HG03175 (cell line): Measurements from ENCODE around the gene RFX6.
"Not testable (repeated sequence)": the region's sequence is repeated elsewhere in the genome, so short reads cannot be mapped to it uniquely, and the experiment has no call there.

Source experiments
- ATAC-seq: cut with Tn5 transposase; IDR thresholded peaks from one replicate; pipeline ENCODE4 v1.9.1; 2021; ENCODE audit warnings: mild to moderate bottlenecking, moderate library complexity; ENCODE audit not compliant: unreplicated experiment

RFX6 gene, protein sequence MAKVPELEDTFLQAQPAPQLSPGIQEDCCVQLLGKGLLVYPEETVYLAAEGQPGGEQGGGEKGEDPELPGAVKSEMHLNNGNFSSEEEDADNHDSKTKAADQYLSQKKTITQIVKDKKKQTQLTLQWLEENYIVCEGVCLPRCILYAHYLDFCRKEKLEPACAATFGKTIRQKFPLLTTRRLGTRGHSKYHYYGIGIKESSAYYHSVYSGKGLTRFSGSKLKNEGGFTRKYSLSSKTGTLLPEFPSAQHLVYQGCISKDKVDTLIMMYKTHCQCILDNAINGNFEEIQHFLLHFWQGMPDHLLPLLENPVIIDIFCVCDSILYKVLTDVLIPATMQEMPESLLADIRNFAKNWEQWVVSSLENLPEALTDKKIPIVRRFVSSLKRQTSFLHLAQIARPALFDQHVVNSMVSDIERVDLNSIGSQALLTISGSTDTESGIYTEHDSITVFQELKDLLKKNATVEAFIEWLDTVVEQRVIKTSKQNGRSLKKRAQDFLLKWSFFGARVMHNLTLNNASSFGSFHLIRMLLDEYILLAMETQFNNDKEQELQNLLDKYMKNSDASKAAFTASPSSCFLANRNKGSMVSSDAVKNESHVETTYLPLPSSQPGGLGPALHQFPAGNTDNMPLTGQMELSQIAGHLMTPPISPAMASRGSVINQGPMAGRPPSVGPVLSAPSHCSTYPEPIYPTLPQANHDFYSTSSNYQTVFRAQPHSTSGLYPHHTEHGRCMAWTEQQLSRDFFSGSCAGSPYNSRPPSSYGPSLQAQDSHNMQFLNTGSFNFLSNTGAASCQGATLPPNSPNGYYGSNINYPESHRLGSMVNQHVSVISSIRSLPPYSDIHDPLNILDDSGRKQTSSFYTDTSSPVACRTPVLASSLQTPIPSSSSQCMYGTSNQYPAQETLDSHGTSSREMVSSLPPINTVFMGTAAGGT

DNA sequence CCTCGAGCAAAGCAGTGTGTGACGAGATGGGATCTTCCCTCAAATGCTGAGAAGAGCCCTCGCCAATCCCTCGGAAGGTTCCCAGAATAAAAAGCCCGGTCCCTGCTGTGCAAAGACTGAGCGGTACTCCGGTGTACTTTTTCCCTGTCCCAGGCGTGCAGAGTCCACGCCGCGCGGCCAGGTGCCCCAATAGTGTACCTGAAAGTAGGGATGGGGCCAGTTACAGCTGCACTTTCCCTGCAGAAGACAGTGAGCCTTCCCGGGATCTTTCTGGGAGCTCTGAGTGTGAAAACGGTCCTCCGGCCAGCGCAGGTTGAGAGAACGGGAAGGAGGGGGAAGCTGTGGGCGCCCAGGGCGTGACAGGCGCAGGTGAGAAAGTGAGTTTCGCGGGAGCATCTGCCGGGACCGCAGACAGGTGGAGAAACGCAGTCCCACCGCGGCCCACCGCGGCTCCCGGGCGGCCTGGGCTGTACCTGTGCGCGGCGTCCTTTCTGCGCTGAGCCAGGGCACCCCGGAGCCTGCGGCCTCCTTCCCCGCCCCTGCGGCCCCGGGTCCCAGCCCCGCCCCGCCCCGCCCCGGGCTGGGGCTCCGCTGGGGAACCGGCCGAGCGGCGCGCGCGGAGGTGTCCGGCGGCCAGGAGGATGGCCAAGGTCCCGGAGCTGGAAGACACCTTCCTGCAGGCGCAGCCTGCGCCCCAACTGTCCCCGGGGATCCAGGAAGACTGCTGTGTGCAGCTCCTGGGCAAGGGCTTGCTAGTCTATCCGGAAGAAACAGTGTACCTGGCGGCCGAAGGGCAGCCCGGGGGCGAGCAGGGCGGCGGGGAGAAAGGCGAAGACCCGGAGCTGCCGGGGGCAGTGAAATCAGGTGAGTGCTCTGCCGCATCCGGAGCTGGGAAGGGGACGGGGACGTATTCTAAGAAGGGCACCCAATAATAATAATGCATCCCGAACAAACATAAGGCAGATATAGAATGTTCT is at the start of gene RFX6:
Gene RFX6 (plus strand): TSS at position 608 of the 977 bp plus-strand sequence. CDS start 34 bp downstream, at position 642.
- ATAC-seq, result no peak

DNA sequence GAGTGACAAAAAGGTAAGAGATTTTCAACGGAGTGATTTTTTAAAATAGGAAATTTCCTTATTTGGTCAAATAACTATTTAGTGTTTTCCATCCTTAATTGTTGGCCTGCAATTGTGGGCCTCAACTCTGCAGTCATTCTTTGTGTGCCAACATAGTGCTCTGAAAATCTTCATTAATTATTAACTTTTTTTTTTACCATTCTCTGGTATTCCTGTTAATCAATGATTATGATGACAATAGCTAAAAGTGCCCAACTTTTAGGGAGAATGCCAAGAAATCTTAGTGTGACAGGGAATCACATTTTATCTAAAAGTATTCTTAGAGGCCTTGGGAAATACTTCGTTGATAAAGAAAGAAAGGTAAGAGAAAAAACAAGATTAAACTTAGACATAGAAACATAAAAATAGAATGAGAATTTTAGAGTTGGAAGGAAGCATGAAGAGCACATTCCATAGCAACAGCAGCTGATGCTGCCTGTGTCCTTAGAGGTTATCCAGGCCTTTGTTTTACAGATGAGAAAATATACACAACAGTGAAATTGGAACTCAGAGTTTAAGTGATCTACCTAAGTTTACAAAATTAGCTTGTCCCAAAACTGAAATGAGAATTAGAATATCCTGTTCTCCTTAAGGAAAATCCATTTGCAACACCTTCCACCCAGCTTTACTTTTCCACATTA is 49.3 kb upstream of the RFX6 start:
- ATAC-seq, result no peak

DNA sequence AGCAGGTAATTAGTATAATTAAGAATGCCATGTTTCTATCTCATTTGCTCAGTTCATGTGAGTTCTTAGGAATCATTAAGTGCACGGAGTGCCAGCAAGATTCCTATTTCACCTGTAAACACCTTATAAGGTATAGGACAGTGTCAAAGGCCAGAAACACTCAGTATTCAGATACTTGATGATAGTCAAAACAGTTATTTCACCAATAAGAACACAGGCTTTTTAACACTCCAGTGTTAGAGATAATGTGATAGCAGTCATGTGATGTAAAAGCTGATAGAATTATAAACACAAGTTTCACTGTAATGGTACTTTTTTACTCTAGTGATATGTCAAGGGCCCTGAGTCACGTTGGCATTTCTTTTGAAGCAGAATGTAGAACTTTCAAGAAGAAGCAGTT is 48.1 kb upstream of the RFX6 start, which contains the start of gene GPRC6A:
Gene GPRC6A (minus strand): TSS at position 101 of the 400 bp plus-strand sequence. CDS start 70 bp downstream, at position 31.
- no peak for ATAC-seq

DNA sequence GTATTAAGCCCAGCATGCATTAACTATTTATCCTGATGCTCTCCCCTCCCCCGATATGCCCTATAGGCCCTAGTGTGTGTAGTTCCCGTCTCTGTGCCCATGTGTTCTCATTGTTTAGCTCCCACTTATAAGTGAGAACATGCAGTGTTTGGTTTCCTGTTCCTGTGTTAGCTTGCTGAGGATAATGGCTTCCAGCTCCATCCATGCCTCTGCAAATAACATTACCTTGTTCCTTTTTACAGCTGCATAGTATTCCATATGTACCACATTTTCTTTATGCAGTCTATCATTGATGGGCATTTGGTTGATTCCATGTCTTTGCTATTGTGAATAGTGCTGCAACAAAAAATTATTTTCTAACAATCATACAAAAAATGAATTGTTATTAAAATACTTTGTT is 42.5 kb upstream of the RFX6 start:
- ATAC-seq, result not testable (repeated sequence)

DNA sequence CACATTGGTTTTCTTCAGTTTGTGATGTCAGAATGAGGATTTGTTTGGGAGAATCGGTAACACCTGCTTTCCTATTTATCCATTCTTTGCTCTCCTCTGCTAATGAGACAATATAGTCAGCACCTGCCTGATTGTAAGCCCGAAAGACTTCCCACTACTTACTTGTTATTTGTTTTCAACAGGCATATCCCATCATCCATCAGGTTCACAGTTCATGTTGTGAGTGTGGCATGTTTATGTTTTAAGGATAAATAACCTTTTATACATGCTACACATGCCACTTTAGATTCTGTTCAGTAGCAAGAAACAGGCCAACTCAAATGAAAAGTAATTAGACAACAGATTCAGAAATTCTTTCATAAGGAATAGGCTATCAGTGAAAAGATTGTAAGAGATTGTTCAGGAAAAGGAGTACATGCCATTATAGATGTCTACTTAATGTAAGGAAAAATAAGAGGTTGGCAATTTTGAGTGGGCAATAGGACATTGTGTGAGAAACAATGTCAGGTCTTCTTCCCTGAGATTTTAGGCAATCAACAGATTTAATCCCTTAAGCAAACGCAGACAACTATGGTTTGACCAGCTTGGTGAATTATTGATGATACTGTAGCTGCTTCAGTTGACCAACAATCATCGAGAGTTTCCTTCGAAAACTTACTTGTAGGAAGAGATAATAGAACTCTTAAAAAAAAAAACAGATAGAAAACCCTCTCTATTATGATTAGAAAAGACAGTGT is 40.3 kb upstream of the RFX6 start:
- ATAC-seq, result no peak

DNA sequence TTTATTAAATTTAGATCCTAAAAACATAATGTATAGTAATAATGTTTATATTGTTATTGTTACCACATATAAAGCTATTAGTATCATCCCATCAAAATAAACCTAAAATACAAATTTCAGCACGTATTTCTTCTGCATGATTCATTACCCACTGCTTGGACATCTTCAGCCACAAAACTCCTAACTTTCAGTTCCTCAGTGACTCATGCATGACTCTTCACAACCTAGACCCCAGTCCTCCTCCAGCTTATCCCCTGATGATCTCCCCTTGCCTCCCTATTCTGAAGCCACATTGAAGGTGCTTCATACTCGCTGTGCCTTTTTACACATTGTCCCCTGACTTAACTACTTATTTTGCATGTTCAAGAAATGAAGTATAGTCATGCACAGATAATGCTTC is 37.0 kb upstream of the RFX6 start:
- ATAC-seq, result no peak

DNA sequence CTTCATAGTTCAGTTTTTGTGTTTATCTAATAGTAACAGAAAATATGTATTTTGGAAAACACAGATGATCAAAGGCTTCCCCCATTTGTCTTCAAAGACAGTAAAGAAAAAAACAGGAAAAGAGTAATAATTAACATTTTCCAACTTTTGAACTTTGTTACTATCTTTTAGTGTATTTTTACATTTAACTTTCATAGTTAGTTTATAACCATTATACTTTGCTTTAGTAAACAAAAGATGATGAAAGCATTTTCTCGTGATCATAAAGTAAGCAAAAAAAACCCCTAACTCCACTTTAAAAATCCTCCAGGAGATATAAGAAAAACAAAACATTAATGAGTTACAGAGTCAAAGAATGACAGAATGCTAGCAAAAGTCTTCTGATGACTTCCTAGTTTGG is 34.6 kb upstream of the RFX6 start:
- ATAC-seq, result no peak

DNA sequence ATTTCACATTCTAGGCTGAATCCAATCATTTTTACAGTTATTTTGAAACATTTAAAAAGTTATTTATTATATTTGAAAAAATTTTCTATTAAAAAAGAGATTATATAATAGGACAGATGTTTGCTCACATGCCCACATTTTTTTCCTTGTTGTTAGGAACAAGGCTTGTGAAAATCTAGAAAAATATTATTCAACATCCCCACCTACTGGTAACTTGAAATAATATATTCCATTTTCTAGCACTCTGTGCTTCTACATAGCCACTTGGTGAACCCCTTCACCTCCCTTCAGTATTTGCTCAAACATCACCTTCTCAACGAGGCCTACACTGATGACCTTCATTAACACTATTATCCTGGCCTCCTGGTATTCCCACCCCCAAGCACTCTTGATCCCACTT is 29.8 kb upstream of the RFX6 start:
- no peak for ATAC-seq

DNA sequence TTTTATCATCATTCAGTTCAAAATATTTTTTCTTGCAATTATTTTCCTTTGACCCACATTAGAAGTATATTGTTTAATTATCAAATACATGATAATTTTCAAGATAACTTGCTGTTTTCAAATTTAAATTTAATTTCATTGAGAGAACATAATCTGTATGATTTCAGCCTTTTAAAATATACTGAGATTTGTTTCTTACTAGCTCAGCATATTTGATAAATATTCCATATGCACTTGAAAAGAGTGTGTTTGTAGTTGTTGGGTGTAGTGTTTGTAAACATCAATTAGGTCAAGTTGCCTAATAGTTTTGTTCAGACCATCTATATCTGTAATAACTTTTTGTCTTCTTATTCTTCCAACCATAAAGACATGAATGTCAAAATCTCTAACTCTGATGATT is 19.0 kb upstream of the RFX6 start:
- ATAC-seq, result no peak

DNA sequence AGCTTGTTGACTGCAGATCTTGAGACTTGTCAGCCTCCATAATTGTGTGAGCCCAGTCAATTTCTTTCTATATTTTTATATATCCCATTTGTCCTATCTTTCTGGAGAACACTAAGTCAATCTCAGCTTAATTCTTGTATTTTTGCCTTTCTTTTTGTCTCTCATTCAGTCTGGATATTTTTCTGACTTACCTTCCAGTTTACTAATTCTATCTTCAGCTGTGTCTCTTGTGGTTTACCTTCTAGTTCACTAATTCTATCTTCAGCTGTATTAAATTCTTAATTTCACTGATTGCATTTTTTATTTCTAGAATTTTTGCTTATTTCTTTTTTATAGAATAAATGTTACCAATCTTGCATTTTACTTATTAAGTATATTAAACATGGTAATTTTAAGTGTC is 17.8 kb upstream of the RFX6 start:
- no peak for ATAC-seq

DNA sequence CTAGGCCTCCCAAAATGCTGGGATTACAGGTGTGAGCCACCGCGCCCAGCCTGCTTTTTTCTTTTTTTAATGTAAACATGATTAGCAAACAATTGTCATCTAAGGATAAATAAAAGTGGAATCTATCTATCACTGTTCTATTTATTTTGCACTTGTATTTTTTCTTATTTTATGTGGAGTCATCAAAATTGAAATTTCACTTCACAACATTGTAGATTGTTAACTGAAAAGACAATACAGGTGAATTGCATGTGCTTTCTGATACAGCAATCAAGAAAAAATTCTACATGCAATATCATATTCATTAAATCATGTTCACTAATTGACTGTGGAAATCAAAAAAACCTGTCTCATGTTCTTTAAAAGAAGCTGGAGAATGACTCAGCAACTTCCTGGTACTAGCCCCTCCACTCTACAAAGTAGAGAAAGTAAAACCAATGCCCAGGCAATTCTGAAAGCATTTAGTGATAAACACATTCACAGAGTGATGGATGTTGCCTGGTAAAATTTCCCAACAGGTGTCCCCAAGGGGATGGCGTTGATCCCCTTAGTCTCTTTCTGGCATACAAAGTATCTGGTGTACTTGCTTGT is 10.7 kb upstream of the RFX6 start:
- ATAC-seq, result peak; percentile 55

DNA sequence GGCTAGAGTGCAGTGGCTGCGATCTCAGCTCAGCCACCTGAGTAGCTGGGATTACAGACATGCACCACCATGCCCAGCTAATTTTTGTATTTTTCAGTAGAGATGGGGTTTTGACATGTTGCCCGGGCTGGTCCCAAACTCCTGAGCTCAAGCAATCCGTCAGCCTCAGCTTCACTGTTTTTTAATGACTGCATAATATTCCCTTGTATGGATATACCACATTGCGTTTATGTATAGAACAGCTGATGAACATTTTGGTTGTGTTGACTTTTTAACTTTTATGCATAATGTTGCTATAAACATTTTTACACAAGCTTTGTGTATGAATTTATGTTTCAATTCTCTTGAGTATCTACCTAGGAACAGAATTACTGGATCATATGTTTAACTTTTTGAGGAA is 4.3 kb upstream of the RFX6 start:
- ATAC-seq, result no peak

DNA sequence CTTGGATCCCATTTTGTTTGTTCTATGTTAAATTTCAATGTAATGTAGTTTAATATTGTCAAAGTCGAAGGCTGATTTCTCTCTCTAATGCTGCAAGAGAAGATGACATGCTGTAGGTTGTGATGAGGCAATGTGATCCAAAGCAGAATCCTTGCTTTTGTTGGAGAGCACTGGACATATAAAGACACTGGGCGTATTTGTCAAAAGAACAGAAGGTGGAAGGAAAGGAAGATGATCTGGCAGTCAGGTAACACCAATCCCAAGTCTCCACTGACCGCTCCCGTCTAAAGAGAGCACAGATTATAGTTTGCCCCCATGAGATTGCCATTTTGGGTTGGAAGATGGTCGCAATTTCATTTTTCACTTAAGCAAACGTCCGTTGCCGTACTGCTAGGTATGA is 935 bp upstream of the RFX6 start:
- no peak for ATAC-seq

DNA sequence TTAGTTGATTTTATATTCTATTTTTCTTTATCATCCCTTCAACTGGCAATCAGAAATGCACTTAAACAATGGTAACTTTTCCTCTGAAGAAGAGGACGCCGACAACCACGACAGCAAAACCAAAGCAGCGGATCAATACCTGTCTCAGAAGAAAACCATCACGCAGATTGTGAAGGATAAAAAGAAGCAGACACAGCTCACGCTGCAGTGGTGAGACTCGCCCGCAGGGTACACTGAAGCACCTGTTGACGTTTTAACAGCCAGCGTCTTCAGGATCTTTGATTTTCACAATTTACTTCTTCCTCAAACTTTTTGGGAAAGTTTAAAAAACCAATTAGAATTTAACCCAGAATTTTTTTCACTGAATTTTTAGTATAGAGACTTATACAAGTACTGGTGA is 701 bp downstream of the RFX6 start:
- ATAC-seq, result no peak

DNA sequence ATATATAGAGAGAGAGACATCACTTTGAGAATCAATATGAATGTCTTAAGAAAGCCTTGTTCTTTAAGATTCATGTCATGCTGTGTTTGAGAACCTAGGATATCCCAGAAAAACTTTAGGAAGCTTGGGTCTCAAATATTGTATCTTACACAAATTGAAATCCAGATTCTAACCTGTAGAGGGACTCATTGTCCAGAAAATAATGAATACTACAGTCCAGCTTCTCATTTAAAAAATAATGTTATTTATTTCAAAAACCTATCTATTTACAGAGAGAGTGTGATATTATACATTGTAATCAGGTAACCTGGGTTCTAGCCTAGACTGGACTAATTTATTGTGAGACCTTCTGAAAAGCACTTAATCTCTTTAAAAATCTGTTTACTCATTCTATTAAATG is 4.2 kb downstream of the RFX6 start:
- ATAC-seq, result no peak

DNA sequence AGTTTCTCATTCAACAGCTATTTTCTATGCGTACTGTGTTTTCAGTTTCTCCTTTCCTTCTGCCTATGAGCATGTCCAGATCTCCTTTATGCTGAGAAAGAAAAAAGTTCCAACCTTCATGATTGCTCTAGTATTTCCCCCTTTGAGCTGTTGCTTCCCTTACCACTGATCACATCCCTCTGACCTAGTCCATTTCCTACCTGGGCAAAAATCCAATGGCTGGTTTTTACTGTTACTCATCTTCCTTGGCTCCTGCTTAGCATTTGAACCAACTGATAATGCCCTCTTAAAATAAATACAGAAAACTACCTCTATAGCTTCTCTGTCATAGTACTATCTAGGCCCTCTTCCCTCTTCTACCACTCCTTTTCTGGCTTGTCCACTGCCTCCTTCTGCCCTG is 6.0 kb downstream of the RFX6 start:
- no peak for ATAC-seq

DNA sequence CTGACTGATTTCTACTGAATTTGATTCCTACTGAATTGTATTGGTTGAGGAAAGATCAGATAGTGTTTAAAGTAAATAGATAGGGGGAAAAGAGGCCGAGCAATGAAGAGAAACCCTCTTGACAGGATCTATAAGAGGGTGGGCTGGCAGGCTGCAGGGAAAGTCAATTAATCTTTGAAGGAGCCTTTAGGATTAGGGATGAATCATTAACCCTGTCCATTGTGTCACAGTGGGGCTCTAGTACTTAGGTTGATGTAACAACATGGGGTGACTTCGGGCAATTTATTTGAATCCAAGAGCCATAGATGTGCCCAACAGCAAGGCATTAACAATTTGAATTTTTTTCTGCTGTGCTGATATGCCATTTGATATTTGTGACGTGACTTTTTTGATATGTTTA is 7.5 kb downstream of the RFX6 start:
- no peak for ATAC-seq

DNA sequence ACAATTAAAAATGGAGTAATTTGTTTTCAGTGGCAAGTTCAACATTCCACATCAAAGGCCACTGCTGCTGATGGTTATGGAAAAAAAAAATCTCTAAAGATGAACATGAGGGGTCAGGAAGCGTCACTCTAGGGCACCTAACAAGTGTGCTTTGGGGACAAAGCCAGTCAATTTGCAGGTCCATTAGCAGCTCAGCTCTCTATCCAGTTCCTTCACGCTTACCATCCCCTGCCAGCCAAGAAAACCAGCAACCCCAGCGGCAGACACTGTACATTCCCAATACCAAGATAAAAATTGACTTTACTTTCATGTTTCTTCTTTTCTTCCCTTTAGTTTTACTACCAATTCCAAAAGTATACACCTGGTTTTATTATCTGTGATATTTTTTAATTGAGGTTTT is 10.1 kb downstream of the RFX6 start:
- ATAC-seq, result no peak

DNA sequence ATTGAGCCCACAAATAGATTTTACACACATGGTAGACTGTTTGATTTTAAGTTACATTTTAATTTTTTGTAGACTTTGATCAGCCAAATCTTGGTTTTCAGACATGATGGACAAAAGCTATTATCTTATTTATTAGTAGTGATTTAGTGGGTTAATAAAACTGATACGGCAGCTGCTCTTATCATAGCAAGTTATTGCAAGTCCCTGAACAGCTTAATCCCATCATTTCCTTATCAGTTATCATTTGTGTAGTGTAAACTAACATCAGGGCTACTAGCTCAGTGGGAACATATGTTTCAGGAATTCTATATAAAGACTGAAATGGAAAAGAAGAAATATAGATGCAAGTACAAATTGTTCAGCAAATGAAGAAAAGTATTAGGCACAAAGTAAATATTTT is 10.9 kb downstream of the RFX6 start:
- ATAC-seq, result no peak
